Endothelial cell of umbilical vein (primary cell): Measurements from ENCODE around the gene TTC4. TPM values are rescaled to one million over a fixed set of nuclear protein-coding genes. Genes with fewer than 3 reads are reported as not detected.

Experiments
- BruUV-seq: library from RNA; stranded (reverse); fragments of 400-500 nt; replicated peaks from 2 replicates; lab custom pipeline; 2021; lab: Mats Ljungman, UMichigan
- CTCF ChIA-PET: fragments of 300-600, 350-600 bp; sonication (Branson Sonifier 250); formaldehyde crosslinking; loops from one replicate; lab custom pipeline; 2021; ENCODE audit warnings: antibody characterized with exemption, inconsistent platforms; lab: Charles Lee
- POLR2A ChIA-PET: fragments of 300-600, 350-600 bp; sonication (Branson Sonifier 250); formaldehyde crosslinking; loops from one replicate; lab custom pipeline; 2021; ENCODE audit warnings: antibody characterized with exemption, inconsistent platforms; lab: Charles Lee
- DNase-seq: peaks from one replicate; pipeline ENCODE4 v3.0.0-alpha.2; 2011; ENCODE audit warnings: low read depth, low spot score
- FAIRE-seq: peaks from 2 replicates; lab custom pipeline; 2011; peaks lifted over from hg19 to GRCh38; lab: Jason Lieb, UNC
- H2AFZ ChIP-seq: 2 replicates; pipeline ENCODE4 v1.6.0; 2012; ENCODE audit warnings: low read depth, low read length, control low read depth, inconsistent platforms
- H3K27ac ChIP-seq: 2 replicates; pipeline ENCODE4 v1.5.1; 2011; ENCODE audit warnings: low read depth, mild to moderate bottlenecking, control low read depth, low read length, moderate library complexity; ENCODE audit not compliant: insufficient read depth
- H3K27me3 ChIP-seq, 2 experiments: 2 replicates each; pipeline versions ENCODE4 v1.6.0 to v1.6.1; 2011; ENCODE audit warnings: low read length in 2 of 2, mixed read lengths in 1 of 2; ENCODE audit not compliant: control insufficient read depth in 2 of 2, insufficient read depth in 2 of 2
- H3K36me3 ChIP-seq, 2 experiments: 2 replicates in 1 of 2; 3 replicates in 1 of 2; pipeline ENCODE4 v1.5.1; 2011; ENCODE audit warnings: low read length in 2 of 2, mild to moderate bottlenecking in 1 of 2, moderate library complexity in 1 of 2; ENCODE audit not compliant: control insufficient read depth in 2 of 2, insufficient read depth in 2 of 2; ENCODE audit errors: extremely low read depth in 1 of 2
- H3K4me1 ChIP-seq: 3 replicates; pipeline ENCODE4 v1.5.1; 2011; ENCODE audit warnings: mild to moderate bottlenecking, low read length; ENCODE audit not compliant: control insufficient read depth, insufficient read depth; ENCODE audit errors: extremely low read depth
- H3K4me2 ChIP-seq: 2 replicates; pipeline ENCODE4 v1.6.1; 2011; ENCODE audit warnings: low read length, control low read depth, mixed read lengths; ENCODE audit not compliant: insufficient read depth
- H3K4me3 ChIP-seq, 3 experiments: fragments of 200-600 bp in 1 of 3; sonication (generic), shearing (Covaris generic) in 1 of 3; replicated peaks in 1 of 3; 2 replicates each; pipeline ENCODE4 v1.5.1; 2011 to 2016; ENCODE audit warnings: control low read depth in 3 of 3, low read length in 3 of 3, mild to moderate bottlenecking in 2 of 3, inconsistent platforms in 1 of 3, low read depth in 1 of 3, moderate library complexity in 1 of 3; ENCODE audit not compliant: insufficient read depth in 1 of 3
- H3K79me2 ChIP-seq: 2 replicates; pipeline ENCODE4 v1.6.0; 2012; ENCODE audit warnings: low read length, inconsistent platforms; ENCODE audit not compliant: control insufficient read depth, insufficient read depth
- H3K9ac ChIP-seq: replicated peaks from 2 replicates; pipeline ENCODE3; 2011; ENCODE audit warnings: low read length, control low read depth; ENCODE audit not compliant: insufficient read depth; ENCODE audit errors: extremely low read depth
- H3K9me1 ChIP-seq: replicated peaks from 3 replicates; pipeline ENCODE4 v1.6.0; 2011; ENCODE audit warnings: mild to moderate bottlenecking, low read length; ENCODE audit not compliant: control insufficient read depth, insufficient read depth; ENCODE audit errors: extremely low read depth
- H3K9me3 ChIP-seq: replicated peaks from 2 replicates; pipeline ENCODE4 v1.5.1; 2012; ENCODE audit warnings: low read length, inconsistent platforms; ENCODE audit not compliant: control insufficient read depth, insufficient read depth
- H4K20me1 ChIP-seq: replicated peaks from 2 replicates; pipeline ENCODE3; 2011; ENCODE audit warnings: mild to moderate bottlenecking, low read length; ENCODE audit not compliant: control insufficient read depth, insufficient read depth; ENCODE audit errors: extremely low read depth
- EZH2 ChIP-seq: IDR thresholded peaks from 2 replicates; pipeline ENCODE4 v1.6.1; 2012; ENCODE audit warnings: borderline replicate concordance, low read depth, mild to moderate bottlenecking, moderate library complexity, low read length, inconsistent platforms; ENCODE audit not compliant: severe bottlenecking
- FOS ChIP-seq: IDR thresholded peaks from 2 replicates; pipeline ENCODE4 v1.6.1; 2011; ENCODE audit warnings: mild to moderate bottlenecking, low read length, moderate library complexity, borderline replicate concordance; ENCODE audit not compliant: insufficient read depth
- GATA2 ChIP-seq: IDR thresholded peaks from 2 replicates; pipeline ENCODE4 v1.7.0; 2011; ENCODE audit warnings: low read depth, mild to moderate bottlenecking, moderate library complexity, mixed read lengths, low read length; ENCODE audit not compliant: insufficient read length, insufficient read depth
- JUN ChIP-seq: IDR thresholded peaks from 2 replicates; pipeline ENCODE4 v1.6.1; 2011; ENCODE audit warnings: borderline replicate concordance, low read depth; ENCODE audit not compliant: insufficient read length, insufficient read depth
- MYC ChIP-seq: IDR thresholded peaks from one replicate; pipeline ENCODE4 v1.6.1; 2011; ENCODE audit warnings: mild to moderate bottlenecking, low read depth, low read length
- POLR2A ChIP-seq: IDR thresholded peaks from 2 replicates; pipeline ENCODE4 v1.6.1; 2012; ENCODE audit warnings: low read depth, mild to moderate bottlenecking, control low read depth, low read length
- POLR2AphosphoS5 ChIP-seq: IDR thresholded peaks from 2 replicates; pipeline ENCODE4 v1.6.1; 2012; ENCODE audit warnings: low read depth, mild to moderate bottlenecking, control low read depth, low read length, moderate library complexity; ENCODE audit not compliant: insufficient read depth
- dilution Hi-C: fragments of 300-500 bp; cut with MboI; formaldehyde crosslinking; loops from one replicate; pipeline ENCODE4 v1.15.0; 2019; ENCODE audit warnings: low sequenced_read_pairs; ENCODE audit not compliant: extremely low pct_ligation_motif_present
- intact Hi-C: fragments of 100-400 bp; cut with micrococcal nuclease; formaldehyde crosslinking; loops from one replicate; pipeline ENCODE4 v1.10.0; 2022
- polyA plus RNA-seq, 4 experiments: library from polyadenylated mRNA; depleted of rRNA in 3 of 4; stranded (reverse) in 3 of 4; unstranded in 1 of 4; fragments of >200 nt; gene quantifications; 2 replicates each; pipeline versions ENCODE4 v1.2.1 to v1.2.3, GENCODE V29; 2011 to 2012; ENCODE audit warnings: missing spikeins in 1 of 4
- total RNA-seq: library from RNA; stranded (reverse); gene quantifications from 2 replicates; pipeline ENCODE4 v1.2.3, GENCODE V29; 2021
- TF ChIP-seq, protein P1 (sequence below), 2 donors: IDR thresholded peaks; 1 replicate in 1 of 2; 2 replicates in 1 of 2; pipeline ENCODE4 v1.5.1; 2011; ENCODE audit warnings: low read length in 2 of 2, mild to moderate bottlenecking in 2 of 2, moderate library complexity in 2 of 2, control low read depth in 1 of 2, inconsistent platforms in 1 of 2, low read depth in 1 of 2; ENCODE audit not compliant: insufficient read depth in 1 of 2; ENCODE audit errors: extremely low read depth in 1 of 2
- TF ChIP-seq, protein P2 (sequence below): IDR thresholded peaks from 2 replicates; pipeline ENCODE4 v1.6.1; 2011; ENCODE audit not compliant: insufficient read depth, insufficient read length

The TTC4 gene
- total and polyA plus RNA-seq, 2 donors (not counting 3 experiments of a cell fraction or from before 2014, with no cell fraction given): 19.2 to 28.8 TPM

GRCh38 chr1:54728027-54728426 is 12.4 kb downstream of the TTC4 start:
- dilution Hi-C loops: no loop called here
- no TSS peak for BruUV-seq
- no peaks in the 10 kb centered on the region for H3K79me2 ChIP-seq
- FAIRE-seq (no peak), DNase-seq (no peak)
- intact Hi-C loops: no loop called here
- no peaks in the 10 kb centered on the region for H3K27me3 ChIP-seq
- H3K27ac ChIP-seq: no peak overlapping the region
- no peak overlapping the region for H3K4me2 ChIP-seq
- no peak overlapping the region for H3K9ac ChIP-seq
- no peaks in the 10 kb centered on the region for H3K4me1 ChIP-seq
- H4K20me1 ChIP-seq: no peaks in the 10 kb centered on the region
- no peaks in the 10 kb centered on the region for H3K9me3 ChIP-seq
- no peaks in the 10 kb centered on the region for H3K9me1 ChIP-seq
- H3K4me3 ChIP-seq: no peak overlapping the region
- no peak overlapping the region for H2AFZ ChIP-seq
- peaks cover 9 to 17% of the 10 kb centered on the region in 2 experiments for H3K36me3 ChIP-seq
- TF ChIP-seq MYC: no peak
- no peak for TF ChIP-seq GATA2
- TF ChIP-seq POLR2A: no peak
- TF ChIP-seq, protein P1, sequence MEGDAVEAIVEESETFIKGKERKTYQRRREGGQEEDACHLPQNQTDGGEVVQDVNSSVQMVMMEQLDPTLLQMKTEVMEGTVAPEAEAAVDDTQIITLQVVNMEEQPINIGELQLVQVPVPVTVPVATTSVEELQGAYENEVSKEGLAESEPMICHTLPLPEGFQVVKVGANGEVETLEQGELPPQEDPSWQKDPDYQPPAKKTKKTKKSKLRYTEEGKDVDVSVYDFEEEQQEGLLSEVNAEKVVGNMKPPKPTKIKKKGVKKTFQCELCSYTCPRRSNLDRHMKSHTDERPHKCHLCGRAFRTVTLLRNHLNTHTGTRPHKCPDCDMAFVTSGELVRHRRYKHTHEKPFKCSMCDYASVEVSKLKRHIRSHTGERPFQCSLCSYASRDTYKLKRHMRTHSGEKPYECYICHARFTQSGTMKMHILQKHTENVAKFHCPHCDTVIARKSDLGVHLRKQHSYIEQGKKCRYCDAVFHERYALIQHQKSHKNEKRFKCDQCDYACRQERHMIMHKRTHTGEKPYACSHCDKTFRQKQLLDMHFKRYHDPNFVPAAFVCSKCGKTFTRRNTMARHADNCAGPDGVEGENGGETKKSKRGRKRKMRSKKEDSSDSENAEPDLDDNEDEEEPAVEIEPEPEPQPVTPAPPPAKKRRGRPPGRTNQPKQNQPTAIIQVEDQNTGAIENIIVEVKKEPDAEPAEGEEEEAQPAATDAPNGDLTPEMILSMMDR (IDR thresholded peaks at IDR 0.05; ENCODE audit: extremely low read depth in 1 of 2, insufficient read depth in 1 of 2, low read depth in 1 of 2, low read length in 2 of 2): no peak
- TF ChIP-seq EZH2: no peak
- TF ChIP-seq FOS: no peak
- no peak for TF ChIP-seq JUN
- TF ChIP-seq, protein P2, sequence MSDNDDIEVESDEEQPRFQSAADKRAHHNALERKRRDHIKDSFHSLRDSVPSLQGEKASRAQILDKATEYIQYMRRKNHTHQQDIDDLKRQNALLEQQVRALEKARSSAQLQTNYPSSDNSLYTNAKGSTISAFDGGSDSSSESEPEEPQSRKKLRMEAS: no peak
- no peak for TF ChIP-seq POLR2AphosphoS5
- CTCF ChIA-PET: no interaction called here
- POLR2A ChIA-PET: no interaction called here
